GM23248 (cell line): Measurements from ENCODE around the gene BCL2L2.

Source experiments
- EZH2 ChIP-seq: fragments of 200-600 bp; sonication (generic); IDR thresholded peaks from 2 replicates; pipeline ENCODE4 v1.6.1; 2018; ENCODE audit warnings: antibody characterized with exemption, mild to moderate bottlenecking; ENCODE audit not compliant: insufficient read depth, poor library complexity, severe bottlenecking
- EZH2phosphoT487 ChIP-seq: fragments of 200-600 bp; sonication (generic); IDR thresholded peaks from 2 replicates; pipeline ENCODE4 v1.6.1; 2018; ENCODE audit warnings: antibody characterized with exemption, moderate library complexity, mild to moderate bottlenecking, low read depth; ENCODE audit not compliant: insufficient read depth

DNA sequence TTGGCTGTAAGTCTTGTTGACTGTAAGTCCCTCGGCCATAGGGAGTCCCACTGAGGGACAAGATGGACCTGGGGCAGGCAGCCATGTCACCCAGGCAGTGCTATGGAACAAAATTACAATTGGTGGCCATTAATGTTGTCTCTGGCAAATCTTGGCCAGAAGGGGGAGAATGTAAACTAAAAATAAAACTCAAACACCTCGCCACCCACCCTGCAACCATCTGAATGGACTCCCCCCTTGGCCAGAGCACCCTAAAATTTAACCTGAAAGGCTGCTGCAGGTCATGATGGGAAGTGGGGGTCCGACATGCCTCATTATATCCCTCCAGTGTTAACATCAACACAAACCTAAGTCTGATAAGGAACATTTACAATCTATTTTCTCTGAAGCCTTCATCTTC, 37.8 kb downstream of the BCL2L2 start:
- no peak for TF ChIP-seq EZH2phosphoT487
- TF ChIP-seq EZH2 = no peak
